Measurements from ENCODE around the gene AFAP1L1. TPM values are rescaled to one million over a fixed set of nuclear protein-coding genes. Genes with fewer than 3 reads are reported as not detected.

Gene AFAP1L1
- total and polyA plus RNA-seq, 7 donors, result 0.23 to 8.6 (median 5.6) TPM

DNA sequence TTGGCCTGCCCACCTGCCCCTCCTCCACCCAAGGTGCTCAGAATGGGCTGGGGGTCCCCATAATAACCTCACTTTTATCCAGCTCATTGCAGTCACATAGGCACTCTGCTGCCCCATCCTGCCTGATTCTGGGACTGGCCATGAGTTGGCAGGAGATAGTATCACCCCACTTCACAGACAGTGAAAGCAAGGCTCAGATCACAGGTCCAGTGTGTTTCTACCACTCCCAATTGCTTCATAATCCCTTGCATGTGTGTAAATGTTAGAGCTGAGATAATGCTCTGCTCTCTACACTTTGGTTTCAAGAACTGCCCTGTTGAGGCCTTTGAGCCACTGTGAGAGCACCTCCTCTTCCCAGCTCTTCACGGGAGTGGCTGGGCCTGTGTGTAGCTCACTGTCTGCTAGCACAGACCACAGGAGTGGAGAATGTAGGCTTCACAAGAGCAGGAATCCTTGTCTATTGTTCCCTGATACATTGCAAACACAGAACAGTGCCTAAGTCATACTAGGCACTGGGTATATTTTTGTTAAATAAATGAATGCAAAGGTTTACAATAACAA lies 94.6 kb downstream of the AFAP1L1 start:
- intact Hi-C loops (cut with DNase I), result loop anchor here (5.0 kb wide), 2 partner anchors 49 to 196 kb away; no protein-coding TSS in a partner anchor
- H3K36me3 ChIP-seq, result no peaks in the 10 kb centered on the region
- H3K27me3 ChIP-seq, result no peaks in the 10 kb centered on the region
- no peak for DNase-seq
- TF ChIP-seq EP300 (IDR thresholded peaks at IDR 0.05) (no peak), POLR2AphosphoS5 (IDR thresholded peaks at IDR 0.05) (no peak), POLR2A (IDR thresholded peaks at IDR 0.05) (no peak)
- TF ChIP-seq, protein P1, sequence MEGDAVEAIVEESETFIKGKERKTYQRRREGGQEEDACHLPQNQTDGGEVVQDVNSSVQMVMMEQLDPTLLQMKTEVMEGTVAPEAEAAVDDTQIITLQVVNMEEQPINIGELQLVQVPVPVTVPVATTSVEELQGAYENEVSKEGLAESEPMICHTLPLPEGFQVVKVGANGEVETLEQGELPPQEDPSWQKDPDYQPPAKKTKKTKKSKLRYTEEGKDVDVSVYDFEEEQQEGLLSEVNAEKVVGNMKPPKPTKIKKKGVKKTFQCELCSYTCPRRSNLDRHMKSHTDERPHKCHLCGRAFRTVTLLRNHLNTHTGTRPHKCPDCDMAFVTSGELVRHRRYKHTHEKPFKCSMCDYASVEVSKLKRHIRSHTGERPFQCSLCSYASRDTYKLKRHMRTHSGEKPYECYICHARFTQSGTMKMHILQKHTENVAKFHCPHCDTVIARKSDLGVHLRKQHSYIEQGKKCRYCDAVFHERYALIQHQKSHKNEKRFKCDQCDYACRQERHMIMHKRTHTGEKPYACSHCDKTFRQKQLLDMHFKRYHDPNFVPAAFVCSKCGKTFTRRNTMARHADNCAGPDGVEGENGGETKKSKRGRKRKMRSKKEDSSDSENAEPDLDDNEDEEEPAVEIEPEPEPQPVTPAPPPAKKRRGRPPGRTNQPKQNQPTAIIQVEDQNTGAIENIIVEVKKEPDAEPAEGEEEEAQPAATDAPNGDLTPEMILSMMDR (IDR thresholded peaks at IDR 0.05), result no peak
- no peak overlapping the region for H3K4me3 ChIP-seq
- H3K9me3 ChIP-seq, result no peaks in the 10 kb centered on the region
- 86 to 89% methylated on average over 1 of the region's 1 CpG for WGBS, 2 donors
- peaks cover 0 to 25% (median 24%) of the 10 kb centered on the region in 4 donors for H3K4me1 ChIP-seq
- no peak overlapping the region for H3K27ac ChIP-seq

DNA sequence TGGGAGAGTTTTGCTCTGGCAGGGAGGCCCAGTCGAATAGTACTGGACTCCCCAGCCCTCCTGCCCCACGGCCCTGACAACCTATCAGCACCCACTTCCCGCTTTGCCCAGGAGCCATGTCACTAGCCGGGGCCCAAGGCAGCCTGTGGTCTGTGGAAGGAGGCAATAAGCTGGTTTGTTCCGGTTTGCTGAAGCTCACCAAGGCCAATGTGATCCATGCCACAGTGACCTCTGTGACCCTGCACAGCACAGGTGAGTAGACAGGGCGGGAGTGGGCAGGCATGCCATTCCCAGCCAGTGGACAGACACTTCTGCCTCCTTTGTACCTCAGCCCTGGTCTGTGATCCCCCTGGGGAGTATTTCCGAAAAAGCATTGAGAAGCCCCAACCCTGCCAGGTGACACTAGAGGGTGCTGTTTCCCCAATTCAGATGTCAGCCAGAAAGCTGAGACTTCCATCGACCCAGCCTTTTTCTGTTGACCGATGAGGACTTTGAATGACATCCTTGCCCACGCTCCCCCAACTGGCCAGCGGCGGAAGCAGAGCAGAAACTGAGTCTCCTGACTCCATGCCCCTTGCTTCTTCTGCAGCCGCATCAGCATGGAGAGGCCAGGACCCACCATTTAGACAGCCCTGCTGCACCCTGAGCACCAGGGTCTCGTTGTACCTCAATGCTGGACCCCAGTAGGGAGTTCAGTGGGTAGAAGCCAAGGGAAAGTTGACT lies 95.8 kb downstream of the AFAP1L1 start:
- intact Hi-C loops (cut with DNase I), result loop anchor here (5.0 kb wide), 2 partner anchors 50 to 195 kb away; no protein-coding TSS in a partner anchor
- H3K4me3 ChIP-seq, result peak overlapping the region in 2 of 4 donors; percentile 15 to 20
- peak; percentile 84 for DNase-seq
- no peaks in the 10 kb centered on the region for H3K27me3 ChIP-seq
- TF ChIP-seq, protein P1 (IDR thresholded peaks at IDR 0.05), result peak; percentile 61 to 82 (median 70)
- TF ChIP-seq EP300 (IDR thresholded peaks at IDR 0.05) (no peak), POLR2A (IDR thresholded peaks at IDR 0.05) (no peak), POLR2AphosphoS5 (IDR thresholded peaks at IDR 0.05) (peak in 1 of 4 donors; percentile 41)
- H3K27ac ChIP-seq, result peak overlapping the region; percentile 59 to 80 (median 69)
- peaks cover 0 to 37% (median 36%) of the 10 kb centered on the region in 4 donors for H3K4me1 ChIP-seq
- 49 to 56% methylated on average over 14 of the region's 14 CpGs for WGBS, 2 donors
- H3K9me3 ChIP-seq, result no peaks in the 10 kb centered on the region
- no peaks in the 10 kb centered on the region for H3K36me3 ChIP-seq

DNA sequence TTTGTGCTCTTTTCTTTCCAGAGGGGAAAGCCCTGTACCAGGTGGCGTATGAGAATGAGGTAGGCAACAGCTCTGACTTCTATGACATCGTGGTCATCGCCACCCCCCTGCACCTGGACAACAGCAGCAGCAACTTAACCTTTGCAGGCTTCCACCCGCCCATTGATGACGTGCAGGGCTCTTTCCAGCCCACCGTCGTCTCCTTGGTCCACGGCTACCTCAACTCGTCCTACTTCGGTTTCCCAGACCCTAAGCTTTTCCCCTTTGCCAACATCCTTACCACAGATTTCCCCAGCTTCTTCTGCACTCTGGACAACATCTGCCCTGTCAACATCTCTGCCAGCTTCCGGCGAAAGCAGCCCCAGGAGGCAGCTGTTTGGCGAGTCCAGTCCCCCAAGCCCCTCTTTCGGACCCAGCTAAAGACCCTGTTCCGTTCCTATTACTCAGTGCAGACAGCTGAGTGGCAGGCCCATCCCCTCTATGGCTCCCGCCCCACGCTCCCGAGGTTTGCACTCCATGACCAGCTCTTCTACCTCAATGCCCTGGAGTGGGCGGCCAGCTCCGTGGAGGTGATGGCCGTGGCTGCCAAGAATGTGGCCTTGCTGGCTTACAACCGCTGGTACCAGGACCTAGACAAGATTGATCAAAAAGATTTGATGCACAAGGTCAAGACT lies 96.5 kb downstream of the AFAP1L1 start:
- 94 to 95% methylated on average over 22 of the region's 22 CpGs for WGBS, 2 donors
- Histone ChIP-seq H3K4me3 (peak overlapping the region in 2 of 4 donors; percentile 15 to 20), H3K9me3 (no peaks in the 10 kb centered on the region), H3K27ac (peak overlapping the region; percentile 59 to 80 (median 69)), H3K4me1 (peaks cover 0 to 44% (median 40%) of the 10 kb centered on the region in 4 donors), H3K27me3 (no peaks in the 10 kb centered on the region), H3K36me3 (no peaks in the 10 kb centered on the region)
- TF ChIP-seq POLR2A (IDR thresholded peaks at IDR 0.05), result no peak
- no peak for TF ChIP-seq POLR2AphosphoS5 (IDR thresholded peaks at IDR 0.05)
- TF ChIP-seq, protein P1 (IDR thresholded peaks at IDR 0.05), result no peak
- no peak for TF ChIP-seq EP300 (IDR thresholded peaks at IDR 0.05)
- DNase-seq, result no peak
- intact Hi-C loops (cut with DNase I), result loop anchor here (5.0 kb wide), 2 partner anchors 51 to 194 kb away; no protein-coding TSS in a partner anchor

DNA sequence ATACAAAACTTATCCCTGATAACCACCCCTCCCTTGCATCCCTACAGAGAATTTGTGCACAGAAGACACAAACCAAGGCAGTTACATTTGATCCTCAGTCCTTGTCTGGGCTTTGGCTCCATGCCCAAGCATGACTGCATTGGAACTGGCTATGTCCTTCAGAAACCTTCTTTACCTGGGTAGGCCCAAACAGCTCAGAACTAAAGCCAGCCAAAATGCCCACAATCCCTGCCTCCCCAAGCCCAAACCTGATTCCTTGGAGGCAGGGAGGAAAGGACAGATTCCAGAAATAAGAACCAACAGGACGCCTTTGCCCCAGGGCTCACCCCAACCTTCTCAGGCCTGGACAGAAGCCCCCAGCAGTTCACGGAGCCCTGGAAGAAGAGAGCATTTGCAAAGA lies 99.2 kb downstream of the AFAP1L1 start:
- H3K27me3 ChIP-seq, result no peaks in the 10 kb centered on the region
- H3K4me3 ChIP-seq, result no peak overlapping the region
- no peaks in the 10 kb centered on the region for H3K9me3 ChIP-seq
- H3K4me1 ChIP-seq, result peaks cover 0 to 45% (median 40%) of the 10 kb centered on the region in 4 donors
- H3K27ac ChIP-seq, result peak overlapping the region; percentile 41 to 80 (median 72)
- WGBS, 2 donors, result 69 to 81% methylated on average over 2 of the region's 2 CpGs
- TF ChIP-seq POLR2A (IDR thresholded peaks at IDR 0.05) (no peak), EP300 (IDR thresholded peaks at IDR 0.05) (no peak), POLR2AphosphoS5 (IDR thresholded peaks at IDR 0.05) (no peak)
- TF ChIP-seq, protein P1 (IDR thresholded peaks at IDR 0.05), result no peak
- no peaks in the 10 kb centered on the region for H3K36me3 ChIP-seq
- intact Hi-C loops (cut with DNase I), result no loop called here
- no peak for DNase-seq
